ENCODE results near the gene APOM. TPM values are rescaled to one million over a fixed set of nuclear protein-coding genes. Genes with fewer than 3 reads are reported as not detected.

The APOM gene
- total RNA-seq, 2 experiments from 2014 or later, result 1.9 to 3.7 TPM

DNA sequence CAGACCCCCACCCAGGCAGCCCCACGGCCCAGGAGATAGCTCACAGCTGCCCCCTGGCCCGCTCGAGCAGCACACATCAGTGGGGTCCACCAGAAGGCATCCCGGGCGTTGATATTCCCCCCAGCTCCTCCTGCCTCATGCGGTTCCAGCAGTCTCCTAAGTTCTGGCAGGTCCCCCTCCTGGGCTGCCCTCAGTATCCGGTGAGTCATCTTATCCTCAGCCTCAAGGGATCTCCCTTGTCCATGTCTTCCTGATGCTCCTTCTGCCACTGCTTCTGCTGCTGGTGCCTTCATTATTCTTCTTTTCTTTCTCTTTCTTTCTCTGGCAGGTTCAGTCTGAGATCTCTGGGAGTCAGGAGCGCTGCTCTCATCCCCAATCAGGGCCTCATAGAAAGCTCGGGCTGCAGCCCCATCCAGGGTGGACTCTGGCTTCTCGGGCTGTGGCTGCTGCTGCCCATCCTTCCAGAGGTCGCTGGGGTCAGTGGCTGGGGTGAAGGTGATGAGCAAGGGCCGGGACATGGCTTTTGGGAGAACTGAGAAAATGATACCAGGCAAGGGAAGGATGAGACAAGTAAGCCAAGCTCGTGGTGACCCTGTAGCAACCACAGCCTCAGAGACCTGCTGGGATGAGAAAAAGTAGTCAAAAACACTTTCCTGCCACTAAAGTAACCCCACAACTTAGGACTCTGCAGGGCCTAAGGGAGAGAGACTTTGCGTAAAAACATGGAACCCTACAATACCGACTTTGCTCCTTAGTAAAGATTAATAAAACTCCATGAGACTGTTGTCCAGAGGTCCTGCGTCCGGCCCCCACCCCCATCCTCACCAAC lies 8.5 kb downstream of the APOM start:
- CTCF ChIA-PET, result interaction anchor here (0.6 to 4.1 kb wide), 11 partner anchors 11 to 234 kb away, joined by 3 to 39 read pairs (median 3); partner anchors contain the start of genes APOM, BAG6, DDX39B and EHMT2
- Mint-ChIP-seq H3K27ac (peak overlapping the region; percentile 95), H3K36me3 (peaks cover 67% of the 10 kb centered on the region), H3K4me3 (peak overlapping the region; percentile 90), H3K9me3 (ENCODE audit: low read depth) (no peaks in the 10 kb centered on the region), H3K27me3 (no peaks in the 10 kb centered on the region), H3K4me1 (peaks cover 71% of the 10 kb centered on the region)
- DNase-seq, result peak; percentile 50
- ATAC-seq, result no peak

DNA sequence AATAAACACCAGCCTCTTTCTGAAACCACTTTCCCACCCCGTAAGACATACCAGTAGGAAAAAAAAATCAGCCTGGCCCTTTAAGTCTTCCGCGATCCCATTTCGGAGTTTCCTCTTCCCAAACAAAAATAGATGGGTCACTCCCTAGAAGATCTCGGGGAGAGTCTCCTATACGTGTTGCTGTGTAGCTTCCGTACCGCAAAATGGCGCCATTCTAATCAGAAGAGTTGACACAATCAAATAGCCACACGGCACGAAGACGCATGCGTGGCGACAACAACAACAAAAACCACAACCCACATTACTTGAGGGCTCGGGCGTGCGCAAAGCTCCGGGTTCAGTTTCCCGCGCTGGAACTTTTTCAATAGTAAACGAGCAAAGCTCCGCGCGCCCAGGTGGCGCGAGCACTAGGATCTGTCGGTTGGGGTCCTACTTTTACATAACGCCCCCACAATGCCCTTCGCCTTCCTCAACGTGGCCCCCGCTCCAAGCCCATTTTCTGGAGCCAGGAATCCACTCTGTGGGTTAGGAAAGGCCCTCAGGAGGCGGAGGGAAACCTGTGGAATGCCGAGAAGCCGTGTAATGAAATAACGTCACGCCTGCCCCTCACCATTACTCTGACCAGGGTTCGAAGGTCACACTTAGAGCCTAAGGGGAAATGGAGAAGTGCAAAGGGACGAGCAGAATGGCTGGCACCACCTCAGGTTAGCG lies 9.3 kb downstream of the APOM start, which contains the start of gene GPANK1:
Gene GPANK1 (minus strand): TSS at position 208 of the 711 bp plus-strand sequence. CDS start 519 bp downstream, outside the sequence.
- DNase-seq (peak; percentile 96), ATAC-seq (peak; percentile 27)
- Mint-ChIP-seq H3K27me3 (no peaks in the 10 kb centered on the region), H3K27ac (peak within 1 kb of the TSS; percentile 95), H3K4me1 (peaks cover 64% of the 10 kb centered on the region), H3K36me3 (peaks cover 70% of the 10 kb centered on the region), H3K4me3 (peak within 1 kb of the TSS; percentile 90), H3K9me3 (ENCODE audit: low read depth) (no peaks in the 10 kb centered on the region)
- CTCF ChIA-PET, result interaction anchor here (0.6 to 4.1 kb wide), 11 partner anchors 12 to 233 kb away, joined by 3 to 39 read pairs (median 3); partner anchors contain the start of genes APOM, BAG6, DDX39B and EHMT2

DNA sequence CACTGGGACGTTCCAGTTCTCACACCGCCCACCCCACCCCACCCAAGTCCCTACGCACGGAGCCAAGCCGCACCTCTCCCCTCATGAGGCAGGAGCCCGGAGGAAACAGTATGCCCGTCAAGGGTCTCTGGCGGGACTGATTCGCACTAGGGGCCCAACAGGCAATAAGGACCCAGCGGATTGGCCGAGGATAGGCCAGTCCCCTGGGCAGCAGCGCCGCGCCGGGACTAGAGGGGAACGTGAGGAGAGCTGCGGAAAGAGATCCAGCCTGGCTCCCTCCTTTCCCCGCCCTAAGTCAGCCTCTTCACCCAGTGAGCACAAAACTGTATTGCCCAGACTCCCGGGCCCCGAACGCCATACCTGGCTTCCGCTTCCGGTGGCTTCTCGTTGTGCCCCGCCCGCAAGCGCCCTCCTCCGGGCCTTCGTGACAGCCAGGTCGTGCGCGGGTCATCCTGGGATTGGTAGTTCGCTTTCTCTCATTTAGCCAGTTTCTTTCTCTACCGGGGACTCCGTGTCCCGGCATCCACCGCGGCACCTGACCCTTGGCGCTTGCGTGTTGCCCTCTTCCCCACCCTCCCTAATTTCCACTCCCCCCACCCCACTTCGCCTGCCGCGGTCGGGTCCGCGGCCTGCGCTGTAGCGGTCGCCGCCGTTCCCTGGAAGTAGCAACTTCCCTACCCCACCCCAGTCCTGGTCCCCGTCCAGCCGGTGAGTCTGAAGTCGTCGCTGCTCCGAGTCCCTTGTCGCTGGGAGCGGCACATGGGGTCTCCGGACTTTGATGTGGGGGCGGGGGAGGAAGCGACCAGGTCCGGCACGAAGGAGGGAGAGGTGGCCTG lies 10.0 kb downstream of the APOM start, which contains the start of gene CSNK2B:
Gene CSNK2B (plus strand): TSS at position 580 of the 836 bp plus-strand sequence. CDS start 752 bp downstream, outside the sequence.
- no peaks in the 10 kb centered on the region for H3K9me3 Mint-ChIP-seq (ENCODE audit: low read depth)
- ATAC-seq (peak; percentile 87), DNase-seq (peak; percentile 99)
- H3K27me3 Mint-ChIP-seq, result no peaks in the 10 kb centered on the region
- H3K4me3 Mint-ChIP-seq, result peak within 1 kb of the TSS; percentile 90
- H3K36me3 Mint-ChIP-seq, result peaks cover 76% of the 10 kb centered on the region
- H3K4me1 Mint-ChIP-seq, result peaks cover 60% of the 10 kb centered on the region
- peak within 1 kb of the TSS; percentile 95 for H3K27ac Mint-ChIP-seq
- CTCF ChIA-PET, result interaction anchor here (0.9 to 4.1 kb wide), 7 partner anchors 12 to 232 kb away, joined by 3 to 39 read pairs (median 6); partner anchors contain the start of genes APOM, BAG6, EHMT2 and LY6G5C

DNA sequence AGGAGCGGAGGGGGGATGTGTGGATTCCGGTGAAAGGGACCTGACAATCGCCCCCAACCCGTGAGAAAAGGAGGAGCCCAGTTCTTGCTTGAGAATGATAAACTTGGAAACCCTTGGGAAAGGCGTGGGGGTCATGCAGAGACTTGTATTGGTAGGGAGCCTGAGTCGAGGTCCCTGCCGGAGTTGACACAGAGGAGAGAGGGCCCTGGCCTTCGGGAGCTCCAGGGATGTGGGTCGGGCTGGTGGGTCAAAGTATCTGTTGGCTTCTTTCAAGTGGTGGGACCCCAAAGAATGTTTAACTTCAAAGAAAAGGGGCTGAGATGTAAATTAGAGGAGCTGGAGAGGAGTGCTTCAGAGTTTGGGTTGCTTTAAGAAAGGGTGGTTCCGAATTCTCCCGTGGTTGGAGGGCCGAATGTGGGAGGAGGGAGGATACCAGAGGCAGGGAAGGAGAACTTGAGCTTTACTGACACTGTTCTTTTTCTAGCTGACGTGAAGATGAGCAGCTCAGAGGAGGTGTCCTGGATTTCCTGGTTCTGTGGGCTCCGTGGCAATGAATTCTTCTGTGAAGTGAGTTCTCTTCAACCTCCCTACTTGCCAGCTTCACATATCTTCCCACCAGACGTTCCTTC lies 10.8 kb downstream of the APOM start:
- no peak for ATAC-seq
- Mint-ChIP-seq H3K27me3 (no peaks in the 10 kb centered on the region), H3K4me1 (peaks cover 53% of the 10 kb centered on the region), H3K27ac (peak overlapping the region; percentile 95), H3K9me3 (ENCODE audit: low read depth) (no peaks in the 10 kb centered on the region), H3K4me3 (peak overlapping the region; percentile 90), H3K36me3 (peaks cover 79% of the 10 kb centered on the region)
- CTCF ChIA-PET, result interaction anchor here (0.9 to 2.0 kb wide), 3 partner anchors 10 to 15 kb away, joined by 3 to 6 read pairs (median 3); partner anchors contain the start of genes BAG6 and LY6G5C
- no peak for DNase-seq

DNA sequence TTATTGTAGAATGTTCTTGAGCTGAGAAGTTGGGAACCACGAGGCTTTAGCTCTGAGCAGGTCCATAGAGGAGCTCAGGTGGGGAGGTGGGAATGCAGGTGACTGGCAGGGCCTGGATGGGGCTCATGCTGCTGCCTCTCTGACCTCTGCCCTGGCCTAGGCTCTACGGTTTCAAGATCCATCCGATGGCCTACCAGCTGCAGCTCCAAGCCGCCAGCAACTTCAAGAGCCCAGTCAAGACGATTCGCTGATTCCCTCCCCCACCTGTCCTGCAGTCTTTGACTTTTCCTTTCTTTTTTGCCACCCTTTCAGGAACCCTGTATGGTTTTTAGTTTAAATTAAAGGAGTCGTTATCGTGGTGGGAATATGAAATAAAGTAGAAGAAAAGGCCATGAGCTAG lies 14.0 kb downstream of the APOM start, which contains the start of gene LY6G5B:
Gene LY6G5B (plus strand): TSS at position 301 of the 400 bp plus-strand sequence. CDS start 975 bp downstream, outside the sequence.
- Mint-ChIP-seq H3K9me3 (ENCODE audit: low read depth) (no peaks in the 10 kb centered on the region), H3K36me3 (peaks cover 61% of the 10 kb centered on the region), H3K27ac (peak within 1 kb of the TSS; percentile 12), H3K27me3 (no peaks in the 10 kb centered on the region), H3K4me3 (no peak within 1 kb of the TSS), H3K4me1 (peaks cover 27% of the 10 kb centered on the region)
- ATAC-seq (no peak), DNase-seq (no peak)
- CTCF ChIA-PET, result interaction anchor here (1.3 to 1.6 kb wide), 2 partner anchors 18 to 122 kb away, joined by 3 read pairs; partner anchors contain the start of gene BAG6

DNA sequence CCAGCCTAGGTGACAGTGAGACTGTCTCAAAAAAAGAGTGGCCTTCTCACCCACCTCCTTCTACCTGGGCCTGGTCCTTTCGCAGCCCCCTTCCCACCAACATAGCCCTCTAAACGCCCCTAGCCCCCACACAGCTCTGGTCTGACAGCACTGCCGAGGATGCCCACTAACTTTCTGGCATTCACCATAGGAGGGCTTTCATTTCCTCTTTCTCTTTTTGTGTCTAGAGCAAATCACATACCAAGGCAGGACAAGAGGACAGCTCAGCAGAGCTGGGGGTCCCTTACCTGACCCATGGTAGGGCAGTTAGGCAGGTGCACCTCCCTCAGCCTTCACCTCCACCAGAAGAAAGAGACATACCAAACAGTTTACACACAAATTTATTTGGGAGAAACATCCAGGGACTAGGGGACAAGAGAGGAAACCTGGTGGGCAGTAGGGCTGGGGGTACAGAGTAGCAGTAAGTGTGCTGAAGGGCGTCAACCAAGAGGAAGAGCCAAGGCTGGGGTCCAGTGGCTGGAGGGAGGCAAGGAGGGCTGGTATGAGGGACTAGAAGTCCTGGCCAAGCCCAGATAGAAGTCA lies 20.7 kb downstream of the APOM start:
- peaks cover 11% of the 10 kb centered on the region for H3K36me3 Mint-ChIP-seq
- no peaks in the 10 kb centered on the region for H3K9me3 Mint-ChIP-seq (ENCODE audit: low read depth)
- CTCF ChIA-PET, result no interaction called here
- ATAC-seq (no peak), DNase-seq (no peak)
- H3K27ac Mint-ChIP-seq, result peak overlapping the region; percentile 17
- H3K4me1 Mint-ChIP-seq, result peaks cover 32% of the 10 kb centered on the region
- H3K27me3 Mint-ChIP-seq, result no peaks in the 10 kb centered on the region
- no peak overlapping the region for H3K4me3 Mint-ChIP-seq

DNA sequence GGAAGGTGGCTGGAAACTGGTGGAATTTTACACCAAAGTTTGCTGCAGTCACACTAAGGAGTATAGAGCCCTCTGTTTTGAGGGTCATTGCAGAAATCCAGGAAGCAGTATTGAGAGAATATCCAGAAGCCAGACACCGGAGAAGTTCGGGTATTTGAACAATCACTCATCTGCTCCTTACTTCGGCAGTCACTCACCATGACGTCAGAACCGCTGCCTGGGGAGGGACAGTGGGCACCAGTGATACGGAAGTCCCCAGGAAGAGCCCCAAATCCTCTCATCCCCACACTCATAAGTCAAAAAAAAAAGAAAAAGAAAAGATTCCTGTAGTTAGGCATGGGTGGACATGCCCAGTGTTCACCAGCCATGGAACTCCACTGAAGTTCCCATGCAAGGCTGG lies 21.2 kb downstream of the APOM start:
- Mint-ChIP-seq H3K27ac (no peak overlapping the region), H3K4me3 (no peak overlapping the region), H3K9me3 (ENCODE audit: low read depth) (no peaks in the 10 kb centered on the region), H3K36me3 (peaks cover 11% of the 10 kb centered on the region), H3K4me1 (peaks cover 34% of the 10 kb centered on the region), H3K27me3 (no peaks in the 10 kb centered on the region)
- ATAC-seq, result no peak
- CTCF ChIA-PET, result interaction anchor here (0.6 to 0.9 kb wide), 3 partner anchors 61 to 154 kb away, joined by 3 read pairs; no protein-coding TSS in a partner anchor
- no peak for DNase-seq

DNA sequence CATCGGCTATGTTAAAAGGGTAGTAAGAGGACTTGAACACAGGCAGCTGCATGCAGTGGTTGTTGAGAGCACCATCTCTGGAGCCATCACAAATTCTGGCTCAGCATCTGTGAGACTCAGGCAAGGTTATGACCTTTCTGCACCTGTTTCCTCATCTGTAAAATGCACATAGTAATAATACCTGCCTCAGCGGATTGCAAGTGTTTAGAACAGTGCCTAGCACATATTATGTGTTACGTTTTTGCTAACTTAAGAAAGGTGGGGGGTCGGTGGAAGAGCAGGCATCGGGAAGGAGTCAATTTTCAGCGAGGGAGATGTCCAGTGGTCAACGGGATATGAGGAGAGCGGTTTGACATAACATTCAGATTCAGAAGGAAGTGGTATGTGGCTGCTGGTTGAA lies 22.3 kb downstream of the APOM start:
- CTCF ChIA-PET, result interaction anchor here (0.8 to 1.3 kb wide), 4 partner anchors 60 to 186 kb away, joined by 3 to 6 read pairs (median 4); no protein-coding TSS in a partner anchor
- no peak for DNase-seq
- Mint-ChIP-seq H3K4me1 (peaks cover 34% of the 10 kb centered on the region), H3K9me3 (ENCODE audit: low read depth) (no peaks in the 10 kb centered on the region), H3K27me3 (no peaks in the 10 kb centered on the region), H3K4me3 (no peak overlapping the region), H3K36me3 (peaks cover 4% of the 10 kb centered on the region), H3K27ac (no peak overlapping the region)
- ATAC-seq, result no peak

DNA sequence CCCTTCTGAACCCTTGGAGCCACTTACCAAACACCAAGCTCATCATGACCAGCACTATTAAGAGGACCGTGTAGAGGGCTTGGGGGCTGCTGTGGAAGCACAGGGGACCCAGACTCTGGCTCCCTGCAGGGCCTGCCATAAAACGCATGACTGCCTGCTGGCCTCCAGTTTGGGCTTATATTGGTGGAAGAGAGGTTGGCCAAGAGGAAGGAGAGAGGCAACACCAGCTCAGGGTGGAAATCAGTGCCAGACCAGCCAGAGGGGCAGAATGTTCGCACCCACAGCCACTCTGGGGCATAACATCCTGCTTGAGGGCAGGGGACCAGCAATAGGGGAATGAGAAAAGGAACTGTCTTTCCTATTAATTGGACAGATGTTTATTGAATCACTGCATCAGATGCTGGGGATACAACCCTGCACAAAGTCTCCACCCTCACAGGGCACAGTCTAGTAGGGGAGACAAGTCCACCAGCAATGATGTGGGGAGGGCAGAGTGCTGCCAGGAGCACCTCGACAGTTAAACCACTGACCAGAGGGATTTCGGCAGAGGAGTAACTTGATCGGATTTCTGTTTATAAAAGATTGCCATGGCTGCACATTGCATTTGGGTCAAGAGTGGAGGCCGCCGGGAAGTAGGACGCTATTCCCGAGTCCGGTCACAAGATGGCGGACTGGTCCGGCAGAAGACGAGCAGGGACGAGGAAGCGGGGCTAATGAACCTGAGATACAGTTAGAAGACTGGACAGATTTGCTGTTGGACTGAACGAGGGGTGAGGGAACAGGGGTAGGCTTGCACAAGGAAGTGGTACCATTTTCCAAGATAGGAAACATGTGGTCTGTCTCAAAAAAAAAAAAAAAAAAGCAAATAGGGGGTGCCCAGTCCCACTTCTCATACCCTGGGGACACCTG lies 24.8 kb downstream of the APOM start, which contains the start of gene LY6G5C:
Gene LY6G5C (minus strand): TSS at position 842 of the 909 bp plus-strand sequence. CDS start 694 bp downstream, at position 148.
- Mint-ChIP-seq H3K27me3 (no peaks in the 10 kb centered on the region), H3K27ac (peak within 1 kb of the TSS; percentile 78), H3K4me3 (peak within 1 kb of the TSS; percentile 71), H3K4me1 (peaks cover 34% of the 10 kb centered on the region), H3K9me3 (ENCODE audit: low read depth) (no peaks in the 10 kb centered on the region), H3K36me3 (no peaks in the 10 kb centered on the region)
- CTCF ChIA-PET, result interaction anchor here (0.6 to 2.3 kb wide), 27 partner anchors 9 to 278 kb away, joined by 3 to 28 read pairs (median 4); partner anchors contain the start of genes ABHD16A, HSPA1B, MSH5 and NELFE
- peak; percentile 80 for DNase-seq
- peak; percentile 78 for ATAC-seq

DNA sequence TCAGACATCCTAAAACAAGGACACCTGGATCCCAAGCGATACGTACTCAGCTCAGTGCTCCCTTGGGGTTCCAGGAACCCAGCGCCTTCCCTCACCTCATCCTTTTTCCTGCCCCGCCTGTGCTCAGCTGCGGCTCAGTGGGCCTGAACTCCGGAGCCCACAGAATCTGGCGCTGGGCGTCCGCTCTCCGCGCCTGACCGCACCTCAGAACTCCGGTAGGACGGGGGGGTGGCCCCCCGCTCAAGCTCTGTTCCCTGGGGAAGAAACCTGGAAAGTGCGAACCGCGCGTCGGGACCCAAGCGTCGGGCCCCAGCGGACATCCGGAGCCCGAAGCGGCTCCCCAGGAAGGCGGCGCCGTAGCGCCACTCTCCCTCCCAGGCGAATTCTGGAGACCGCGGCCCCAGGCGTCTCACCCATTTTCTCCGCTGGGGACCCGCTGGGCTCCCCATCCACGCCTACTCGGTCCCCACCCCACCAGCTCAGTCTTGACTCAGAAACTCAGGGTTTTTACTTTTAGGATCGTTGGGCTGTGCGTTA lies 25.5 kb downstream of the APOM start:
- DNase-seq (peak; percentile 57), ATAC-seq (peak; percentile 70)
- Mint-ChIP-seq H3K4me3 (peak overlapping the region; percentile 71), H3K4me1 (peaks cover 34% of the 10 kb centered on the region), H3K9me3 (ENCODE audit: low read depth) (no peaks in the 10 kb centered on the region), H3K27me3 (no peaks in the 10 kb centered on the region), H3K27ac (peak overlapping the region; percentile 78), H3K36me3 (no peaks in the 10 kb centered on the region)
- CTCF ChIA-PET, result interaction anchor here (0.7 to 2.3 kb wide), 25 partner anchors 10 to 277 kb away, joined by 3 to 28 read pairs (median 4); partner anchors contain the start of genes ABHD16A, HSPA1B, MSH5 and NELFE
